ENCODE measurements around the gene ARHGAP23.

DNA sequence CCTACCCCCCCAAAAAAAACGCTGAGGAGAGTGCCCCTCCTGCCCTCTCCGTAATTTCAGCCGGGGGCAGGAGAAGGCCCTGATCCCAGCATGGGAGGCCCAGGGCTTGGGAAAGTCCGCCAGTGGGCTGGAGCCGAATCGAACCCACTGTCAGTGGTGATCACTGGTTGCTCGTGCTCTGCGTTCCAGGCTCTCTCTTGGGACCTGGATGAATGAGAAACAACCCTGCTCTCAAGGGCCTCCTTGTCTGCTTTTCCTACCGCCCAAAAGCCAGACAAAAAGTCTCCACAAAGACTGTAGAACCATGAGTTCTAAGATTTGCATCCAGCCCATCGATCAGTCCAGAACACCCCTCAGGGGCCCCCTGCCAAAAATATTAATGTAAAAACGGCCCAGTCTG is 8.1 kb downstream of the ARHGAP23 start:
- TF ChIP-seq POLR2AphosphoS5 (IDR thresholded peaks at IDR 0.05) = no peak
- TF ChIP-seq, protein P1, sequence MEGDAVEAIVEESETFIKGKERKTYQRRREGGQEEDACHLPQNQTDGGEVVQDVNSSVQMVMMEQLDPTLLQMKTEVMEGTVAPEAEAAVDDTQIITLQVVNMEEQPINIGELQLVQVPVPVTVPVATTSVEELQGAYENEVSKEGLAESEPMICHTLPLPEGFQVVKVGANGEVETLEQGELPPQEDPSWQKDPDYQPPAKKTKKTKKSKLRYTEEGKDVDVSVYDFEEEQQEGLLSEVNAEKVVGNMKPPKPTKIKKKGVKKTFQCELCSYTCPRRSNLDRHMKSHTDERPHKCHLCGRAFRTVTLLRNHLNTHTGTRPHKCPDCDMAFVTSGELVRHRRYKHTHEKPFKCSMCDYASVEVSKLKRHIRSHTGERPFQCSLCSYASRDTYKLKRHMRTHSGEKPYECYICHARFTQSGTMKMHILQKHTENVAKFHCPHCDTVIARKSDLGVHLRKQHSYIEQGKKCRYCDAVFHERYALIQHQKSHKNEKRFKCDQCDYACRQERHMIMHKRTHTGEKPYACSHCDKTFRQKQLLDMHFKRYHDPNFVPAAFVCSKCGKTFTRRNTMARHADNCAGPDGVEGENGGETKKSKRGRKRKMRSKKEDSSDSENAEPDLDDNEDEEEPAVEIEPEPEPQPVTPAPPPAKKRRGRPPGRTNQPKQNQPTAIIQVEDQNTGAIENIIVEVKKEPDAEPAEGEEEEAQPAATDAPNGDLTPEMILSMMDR (IDR thresholded peaks at IDR 0.05) = no peak
